ENCODE measurements around the gene PECR. TPM values are rescaled to one million over a fixed set of nuclear protein-coding genes. Genes with fewer than 3 reads are reported as not detected.

PECR gene
- total RNA-seq, 1 experiment from 2014 or later, result 16.3 TPM

DNA sequence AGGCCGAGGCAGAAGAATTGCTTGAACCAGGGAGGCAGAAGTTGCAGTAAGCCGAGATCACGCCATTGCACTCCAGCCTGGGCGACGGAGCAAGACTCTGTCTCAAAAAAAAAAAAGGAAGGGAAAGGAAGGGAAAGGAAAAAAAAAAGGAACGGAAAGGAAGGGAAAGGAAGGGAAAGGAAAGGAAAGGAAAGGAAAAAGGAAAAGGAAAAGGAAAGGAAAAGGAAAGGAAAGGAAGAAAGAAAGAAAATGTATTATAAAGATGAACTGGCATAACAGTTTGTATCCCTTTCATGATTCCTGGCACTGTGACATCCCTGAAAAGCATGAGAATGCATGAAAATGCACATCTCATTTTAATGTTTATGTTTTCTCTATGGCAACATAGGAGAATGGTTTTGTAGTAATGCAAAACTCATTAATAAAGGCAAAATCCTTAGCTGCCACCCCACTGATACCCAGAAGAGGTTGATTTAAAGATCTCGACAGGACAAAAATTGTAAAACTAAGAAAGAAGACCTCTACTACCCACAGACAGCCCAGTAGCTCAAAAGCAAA is 56.8 kb downstream of the PECR start:
- H3K9me2 ChIP-seq (ENCODE audit: insufficient read depth), result no peaks in the 10 kb centered on the region
- no peaks in the 10 kb centered on the region for H3K36me3 ChIP-seq (ENCODE audit: control insufficient read depth in 1 of 2, insufficient read depth in 2 of 2, low read length in 2 of 2)
- H3K27ac ChIP-seq (ENCODE audit: low read depth, low read length), result no peak overlapping the region
- H3K27me3 ChIP-seq (ENCODE audit: insufficient read depth, low read length), result no peaks in the 10 kb centered on the region
- H3K4me1 ChIP-seq (ENCODE audit: control insufficient read depth in 1 of 2, insufficient read depth in 2 of 2, low read length in 2 of 2), result no peaks in the 10 kb centered on the region
- H2AFZ ChIP-seq (ENCODE audit: low read depth, low read length, poor library complexity, severe bottlenecking), result no peak overlapping the region
- H3K79me2 ChIP-seq (ENCODE audit: insufficient read depth, low read length), result no peaks in the 10 kb centered on the region
- H4K20me1 ChIP-seq (ENCODE audit: insufficient read depth), result no peaks in the 10 kb centered on the region
- CTCF ChIA-PET, result interaction anchor here (0.8 to 1.2 kb wide), 3 partner anchors 9 to 75 kb away, joined by 3 read pairs; no protein-coding TSS in a partner anchor
- DNase-seq (ENCODE audit: low read depth, low spot score) (no peak), ATAC-seq (no peak)
- no peak overlapping the region for H3K9ac ChIP-seq (ENCODE audit: low read length)
- no TSS peak for BruUV-seq (replicated peaks)
- intact Hi-C loops (cut with micrococcal nuclease), result no loop called here
- no peak overlapping the region for H3K4me3 ChIP-seq (replicated peaks in 1 of 2; ENCODE audit: low read depth in 1 of 2, low read length in 2 of 2)
- POLR2A ChIA-PET, result no interaction called here
- RAD21 ChIA-PET (ENCODE audit: low non-redundant PET in 1 of 2, low total read pairs in 2 of 2, uncharacterized antibody in 2 of 2, unreplicated experiment in 2 of 2), result no interaction called here
- no peak for TF ChIP-seq ZFX (IDR thresholded peaks at IDR 0.05)
- TF ChIP-seq EZH2 (IDR thresholded peaks at IDR 0.05), result no peak
- TF ChIP-seq, protein P1, sequence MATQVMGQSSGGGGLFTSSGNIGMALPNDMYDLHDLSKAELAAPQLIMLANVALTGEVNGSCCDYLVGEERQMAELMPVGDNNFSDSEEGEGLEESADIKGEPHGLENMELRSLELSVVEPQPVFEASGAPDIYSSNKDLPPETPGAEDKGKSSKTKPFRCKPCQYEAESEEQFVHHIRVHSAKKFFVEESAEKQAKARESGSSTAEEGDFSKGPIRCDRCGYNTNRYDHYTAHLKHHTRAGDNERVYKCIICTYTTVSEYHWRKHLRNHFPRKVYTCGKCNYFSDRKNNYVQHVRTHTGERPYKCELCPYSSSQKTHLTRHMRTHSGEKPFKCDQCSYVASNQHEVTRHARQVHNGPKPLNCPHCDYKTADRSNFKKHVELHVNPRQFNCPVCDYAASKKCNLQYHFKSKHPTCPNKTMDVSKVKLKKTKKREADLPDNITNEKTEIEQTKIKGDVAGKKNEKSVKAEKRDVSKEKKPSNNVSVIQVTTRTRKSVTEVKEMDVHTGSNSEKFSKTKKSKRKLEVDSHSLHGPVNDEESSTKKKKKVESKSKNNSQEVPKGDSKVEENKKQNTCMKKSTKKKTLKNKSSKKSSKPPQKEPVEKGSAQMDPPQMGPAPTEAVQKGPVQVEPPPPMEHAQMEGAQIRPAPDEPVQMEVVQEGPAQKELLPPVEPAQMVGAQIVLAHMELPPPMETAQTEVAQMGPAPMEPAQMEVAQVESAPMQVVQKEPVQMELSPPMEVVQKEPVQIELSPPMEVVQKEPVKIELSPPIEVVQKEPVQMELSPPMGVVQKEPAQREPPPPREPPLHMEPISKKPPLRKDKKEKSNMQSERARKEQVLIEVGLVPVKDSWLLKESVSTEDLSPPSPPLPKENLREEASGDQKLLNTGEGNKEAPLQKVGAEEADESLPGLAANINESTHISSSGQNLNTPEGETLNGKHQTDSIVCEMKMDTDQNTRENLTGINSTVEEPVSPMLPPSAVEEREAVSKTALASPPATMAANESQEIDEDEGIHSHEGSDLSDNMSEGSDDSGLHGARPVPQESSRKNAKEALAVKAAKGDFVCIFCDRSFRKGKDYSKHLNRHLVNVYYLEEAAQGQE (IDR thresholded peaks at IDR 0.05; ENCODE audit: low read depth), result no peak
- TF ChIP-seq EZH2phosphoT487 (IDR thresholded peaks at IDR 0.05; ENCODE audit: borderline replicate concordance), result no peak
- TF ChIP-seq EGR1 (IDR thresholded peaks at IDR 0.05; ENCODE audit: low read depth), result no peak
- TF ChIP-seq, protein P2, sequence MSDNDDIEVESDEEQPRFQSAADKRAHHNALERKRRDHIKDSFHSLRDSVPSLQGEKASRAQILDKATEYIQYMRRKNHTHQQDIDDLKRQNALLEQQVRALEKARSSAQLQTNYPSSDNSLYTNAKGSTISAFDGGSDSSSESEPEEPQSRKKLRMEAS (IDR thresholded peaks at IDR 0.05), result no peak
- TF ChIP-seq POLR2AphosphoS5 (IDR thresholded peaks at IDR 0.05; ENCODE audit: low read depth, low read length), result no peak
- no peak for TF ChIP-seq CEBPB (IDR thresholded peaks at IDR 0.05; ENCODE audit: low read depth)
- TF ChIP-seq, protein P3, sequence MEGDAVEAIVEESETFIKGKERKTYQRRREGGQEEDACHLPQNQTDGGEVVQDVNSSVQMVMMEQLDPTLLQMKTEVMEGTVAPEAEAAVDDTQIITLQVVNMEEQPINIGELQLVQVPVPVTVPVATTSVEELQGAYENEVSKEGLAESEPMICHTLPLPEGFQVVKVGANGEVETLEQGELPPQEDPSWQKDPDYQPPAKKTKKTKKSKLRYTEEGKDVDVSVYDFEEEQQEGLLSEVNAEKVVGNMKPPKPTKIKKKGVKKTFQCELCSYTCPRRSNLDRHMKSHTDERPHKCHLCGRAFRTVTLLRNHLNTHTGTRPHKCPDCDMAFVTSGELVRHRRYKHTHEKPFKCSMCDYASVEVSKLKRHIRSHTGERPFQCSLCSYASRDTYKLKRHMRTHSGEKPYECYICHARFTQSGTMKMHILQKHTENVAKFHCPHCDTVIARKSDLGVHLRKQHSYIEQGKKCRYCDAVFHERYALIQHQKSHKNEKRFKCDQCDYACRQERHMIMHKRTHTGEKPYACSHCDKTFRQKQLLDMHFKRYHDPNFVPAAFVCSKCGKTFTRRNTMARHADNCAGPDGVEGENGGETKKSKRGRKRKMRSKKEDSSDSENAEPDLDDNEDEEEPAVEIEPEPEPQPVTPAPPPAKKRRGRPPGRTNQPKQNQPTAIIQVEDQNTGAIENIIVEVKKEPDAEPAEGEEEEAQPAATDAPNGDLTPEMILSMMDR (IDR thresholded peaks at IDR 0.05 in 2 of 3, conservative IDR thresholded peaks at IDR 0.05 in 1 of 3; ENCODE audit: borderline replicate concordance in 1 of 3, insufficient read depth in 1 of 3, low read depth in 2 of 3, low read length in 2 of 3), result no peak
- TF ChIP-seq, protein P4, sequence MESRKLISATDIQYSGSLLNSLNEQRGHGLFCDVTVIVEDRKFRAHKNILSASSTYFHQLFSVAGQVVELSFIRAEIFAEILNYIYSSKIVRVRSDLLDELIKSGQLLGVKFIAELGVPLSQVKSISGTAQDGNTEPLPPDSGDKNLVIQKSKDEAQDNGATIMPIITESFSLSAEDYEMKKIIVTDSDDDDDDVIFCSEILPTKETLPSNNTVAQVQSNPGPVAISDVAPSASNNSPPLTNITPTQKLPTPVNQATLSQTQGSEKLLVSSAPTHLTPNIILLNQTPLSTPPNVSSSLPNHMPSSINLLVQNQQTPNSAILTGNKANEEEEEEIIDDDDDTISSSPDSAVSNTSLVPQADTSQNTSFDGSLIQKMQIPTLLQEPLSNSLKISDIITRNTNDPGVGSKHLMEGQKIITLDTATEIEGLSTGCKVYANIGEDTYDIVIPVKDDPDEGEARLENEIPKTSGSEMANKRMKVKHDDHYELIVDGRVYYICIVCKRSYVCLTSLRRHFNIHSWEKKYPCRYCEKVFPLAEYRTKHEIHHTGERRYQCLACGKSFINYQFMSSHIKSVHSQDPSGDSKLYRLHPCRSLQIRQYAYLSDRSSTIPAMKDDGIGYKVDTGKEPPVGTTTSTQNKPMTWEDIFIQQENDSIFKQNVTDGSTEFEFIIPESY (IDR thresholded peaks at IDR 0.05; ENCODE audit: extremely low read depth, insufficient replicate concordance, low read length), result no peak
- TF ChIP-seq FOSL1 (IDR thresholded peaks at IDR 0.05; ENCODE audit: low read depth), result no peak
- TF ChIP-seq SRF (IDR thresholded peaks at IDR 0.05; ENCODE audit: low read depth), result no peak
- no peak for TF ChIP-seq SIN3A (IDR thresholded peaks at IDR 0.05; ENCODE audit: low read depth)
- no peak overlapping the region for H3K4me2 ChIP-seq (ENCODE audit: low read length)
- no peaks in the 10 kb centered on the region for H3K9me3 ChIP-seq (ENCODE audit: control insufficient read depth in 1 of 2, insufficient read depth in 1 of 2, low read depth in 1 of 2, low read length in 2 of 2)
